GM12878 (cell line): ENCODE data around the gene UNC119B. TPM values are rescaled to one million over a fixed set of nuclear protein-coding genes. Genes with fewer than 3 reads are reported as not detected.

Experiments used
- ATAC-seq: fragments of 200-7000 bp; cut with Tn5 transposase; 3 replicates; pipeline ENCODE4 v1.9.1; 2020; ENCODE audit warnings: mild to moderate bottlenecking, moderate library complexity
- BruUV-seq: library from RNA; stranded (reverse); fragments of 400-500 nt; replicated peaks from 2 replicates; lab custom pipeline; 2021; lab: Mats Ljungman, UMichigan
- CTCF ChIA-PET: fragments of 300-600 bp; sonication (Branson Sonifier 250); formaldehyde crosslinking; extraction: SDS; loops from one replicate; lab custom pipeline; 2021; ENCODE audit warnings: inconsistent platforms; lab: Yijun Ruan, JAX
- POLR2A ChIA-PET: fragments of 350-600 bp; formaldehyde crosslinking; extraction: SDS; loops from one replicate; lab custom pipeline; 2021; ENCODE audit warnings: inconsistent platforms; lab: Charles Lee
- RAD21 ChIA-PET: fragments of 300-600 bp; sonication (Branson Sonifier 250); formaldehyde crosslinking; loops from one replicate; lab custom pipeline; 2023; ENCODE audit warnings: antibody characterized with exemption; ENCODE audit not compliant: unreplicated experiment; lab: Charles Lee
- SMC1A ChIA-PET: fragments of 300-600 bp; sonication (Branson Sonifier 250); formaldehyde crosslinking; loops from one replicate; lab custom pipeline; 2023; ENCODE audit not compliant: unreplicated experiment, uncharacterized antibody; lab: Charles Lee
- DNase-seq: peaks from one replicate; pipeline ENCODE4 v3.0.0-alpha.2; 2011; ENCODE audit warnings: low read depth, low spot score
- FAIRE-seq: peaks from 3 replicates; lab custom pipeline; 2011; peaks lifted over from hg19 to GRCh38; lab: Jason Lieb, UNC
- H2AFZ ChIP-seq: 2 replicates; pipeline ENCODE4 v1.6.0; 2011; ENCODE audit warnings: low read depth, low read length, control low read depth; ENCODE audit not compliant: control insufficient read depth
- H3K27ac ChIP-seq: 2 replicates; pipeline ENCODE4 v1.5.1; 2011; ENCODE audit warnings: control low read depth; ENCODE audit not compliant: control insufficient read depth, insufficient read depth
- H3K27me3 ChIP-seq, 2 experiments: replicated peaks in 1 of 2; 2 replicates each; pipeline versions ENCODE4 v1.6.0 to v1.6.1; 2011; ENCODE audit warnings: low read length in 1 of 2; ENCODE audit not compliant: control insufficient read depth in 2 of 2, insufficient read depth in 2 of 2
- H3K36me3 ChIP-seq, 2 experiments: 2 replicates each; pipeline ENCODE4 v1.5.1; 2011; ENCODE audit warnings: low read length in 1 of 2; ENCODE audit not compliant: control insufficient read depth in 2 of 2, insufficient read depth in 2 of 2
- H3K4me1 ChIP-seq: 2 replicates; pipeline ENCODE4 v1.6.1; 2011; ENCODE audit warnings: mild to moderate bottlenecking, low read length, moderate library complexity, mixed read lengths; ENCODE audit not compliant: control insufficient read depth, insufficient read depth
- H3K4me2 ChIP-seq: 2 replicates; pipeline ENCODE4 v1.6.0; 2011; ENCODE audit warnings: control low read depth; ENCODE audit not compliant: control insufficient read depth, insufficient read depth
- H3K4me3 ChIP-seq: fragments of 200-600 bp; sonication (generic); 2 replicates; pipeline ENCODE4 v1.5.1; 2016
- H3K79me2 ChIP-seq: 2 replicates; pipeline ENCODE4 v1.6.0; 2011; ENCODE audit warnings: low read length; ENCODE audit not compliant: control insufficient read depth, insufficient read depth
- H3K9ac ChIP-seq: 2 replicates; pipeline ENCODE4 v1.8.0; 2011; ENCODE audit warnings: low read length, control low read depth, mixed read lengths; ENCODE audit not compliant: control insufficient read depth, insufficient read depth
- H3K9me3 ChIP-seq: replicated peaks from 3 replicates; pipeline ENCODE4 v1.5.1; 2011; ENCODE audit warnings: mild to moderate bottlenecking, low read length; ENCODE audit not compliant: control insufficient read depth, insufficient read depth
- H4K20me1 ChIP-seq: 2 replicates; pipeline ENCODE4 v1.6.0; 2011; ENCODE audit not compliant: control insufficient read depth, insufficient read depth
- BACH1 ChIP-seq: fragments of 450-650 bp; IDR thresholded peaks from 2 replicates; pipeline ENCODE4 v1.6.1; 2017; ENCODE audit warnings: mild to moderate bottlenecking, borderline replicate concordance
- E2F8 ChIP-seq: fragments of 450-650 bp; IDR thresholded peaks from 2 replicates; pipeline ENCODE4 v1.6.1; 2018; ENCODE audit warnings: mild to moderate bottlenecking, low read depth, moderate library complexity; ENCODE audit not compliant: partially characterized antibody
- HSF1 ChIP-seq: fragments of 150-350 bp; IDR thresholded peaks from 2 replicates; pipeline ENCODE4 v1.6.1; 2014; ENCODE audit warnings: mild to moderate bottlenecking, low read depth, low read length
- MTA3 ChIP-seq: IDR thresholded peaks from 2 replicates; pipeline ENCODE4 v1.6.1; 2012; ENCODE audit warnings: low read length, inconsistent platforms, borderline replicate concordance
- MYC ChIP-seq: IDR thresholded peaks from 2 replicates; pipeline ENCODE4 v1.6.1; 2011; ENCODE audit warnings: mild to moderate bottlenecking, low read length, moderate library complexity, inconsistent platforms; ENCODE audit not compliant: insufficient read depth, insufficient replicate concordance, insufficient read length, severe bottlenecking
- NBN ChIP-seq: fragments of 450-650 bp; IDR thresholded peaks from 2 replicates; pipeline ENCODE4 v1.6.1; 2016
- NRF1 ChIP-seq: conservative IDR thresholded peaks from 2 replicates; pipeline ENCODE4 v1.6.1; 2011; ENCODE audit warnings: mild to moderate bottlenecking, low read depth, low read length, improper control_type of control experiment
- SMARCA5 ChIP-seq: fragments of 450-650 bp; IDR thresholded peaks from 2 replicates; pipeline ENCODE4 v1.6.1; 2017; ENCODE audit warnings: mild to moderate bottlenecking
- WGBS: methylation state at CpG from one replicate; pipeline ENCODE4 v1.1.6; 2016; ENCODE audit warnings: low lambda C conversion rate; ENCODE audit not compliant: insufficient replicate concordance, insufficient coverage; ENCODE audit errors: missing lambda C conversion rate; 5-methylcytosine and 5-hydroxymethylcytosine counted together
- in situ Hi-C: fragments of 300-500 bp; cut with MboI; formaldehyde crosslinking; loops from 9 replicates; pipeline ENCODE4 v1.14.3; 2018; ENCODE audit warnings: mixed read lengths
- intact Hi-C: fragments of 100-400 bp; cut with micrococcal nuclease; formaldehyde crosslinking; loops from one replicate; pipeline ENCODE4 v1.14.2; 2022; ENCODE audit not compliant: unreplicated experiment
- polyA plus RNA-seq, 11 experiments: library from polyadenylated mRNA; depleted of rRNA in 4 of 11; unstranded in 6 of 11; stranded (reverse) in 5 of 11; fragments of >200 nt; fragmentation: Nextera tagmentation in 4 of 11; fragmentation: Illumina TruSeq in 1 of 11; extraction: Ambion mirVana in 4 of 11; extraction: Trizol in 1 of 11; gene quantifications; 1 replicate in 1 of 11; 2 replicates in 10 of 11; pipeline versions ENCODE4 v1.2.1 to v1.2.3, GENCODE V29; 2011 to 2016; ENCODE audit warnings: inconsistent platforms in 2 of 11, missing spikeins in 2 of 11, low read depth in 1 of 11
- total RNA-seq, 4 experiments: library from RNA; depleted of rRNA in 3 of 4; stranded (reverse); fragments of >200 nt in 3 of 4; fragmentation: Illumina TruSeq in 1 of 4; extraction: Trizol in 1 of 4; gene quantifications; 2 replicates each; pipeline versions ENCODE4 v1.2.1 to v1.2.3, GENCODE V29; 2013 to 2021

Gene UNC119B
- total and polyA plus RNA-seq, 10 of the 15 experiments (the other 5 are each of a cell fraction or from before 2014, with no cell fraction given): 4.3 to 31.5 (median 10.5) TPM

GRCh38 chr12:120708651-120709050 lies 1.6 kb upstream of the UNC119B start:
- H3K27me3 ChIP-seq: no peaks in the 10 kb centered on the region
- peaks cover 15% of the 10 kb centered on the region for H3K79me2 ChIP-seq
- in situ Hi-C loops: no loop called here
- H3K27ac ChIP-seq: no peak overlapping the region
- peaks cover 13% of the 10 kb centered on the region for H3K4me1 ChIP-seq
- no peak for TF ChIP-seq NRF1
- TF ChIP-seq SMARCA5: no peak
- TF ChIP-seq MTA3: no peak
- TF ChIP-seq NBN: no peak
- no peak for TF ChIP-seq HSF1
- no peak for TF ChIP-seq MYC
- no peak for TF ChIP-seq E2F8
- TF ChIP-seq BACH1: no peak
- SMC1A ChIA-PET: interaction anchor here (0.9 to 5.3 kb wide), 6 partner anchors 10 to 263 kb away, joined by 3 to 68 read pairs (median 6); no protein-coding TSS in a partner anchor
- RAD21 ChIA-PET: interaction anchor here (1.0 to 3.9 kb wide), 2 partner anchors 20 to 41 kb away, joined by 3 to 24 read pairs; partner anchors contain the start of gene MLEC
- intact Hi-C loops: no loop called here
- H3K9me3 ChIP-seq: no peaks in the 10 kb centered on the region
- H3K4me3 ChIP-seq: no peak overlapping the region
- CTCF ChIA-PET: interaction anchor here (1.1 to 5.5 kb wide), 4 partner anchors 17 to 126 kb away, joined by 3 to 88 read pairs (median 16); partner anchors contain the start of gene POP5
- BruUV-seq: no TSS peak
- H2AFZ ChIP-seq: no peak overlapping the region
- DNase-seq (no peak), ATAC-seq (no peak), FAIRE-seq (no peak)
- no peak overlapping the region for H3K4me2 ChIP-seq
- POLR2A ChIA-PET: interaction anchor here (0.5 to 3.5 kb wide), 6 partner anchors 10 to 1143 kb away, joined by 3 to 21 read pairs (median 4); no protein-coding TSS in a partner anchor
- WGBS: 96% methylated on average over 4 of the region's 4 CpGs
- no peak overlapping the region for H3K9ac ChIP-seq
- no peaks in the 10 kb centered on the region for H4K20me1 ChIP-seq
- peaks cover 1 to 8% of the 10 kb centered on the region in 2 experiments for H3K36me3 ChIP-seq
